HEK293 (cell line): ENCODE results near the gene RBM14.

Experiments used
- CTCF ChIA-PET: fragments of 350-600 bp; formaldehyde crosslinking; extraction: SDS; loops from one replicate; lab custom pipeline; 2021; ENCODE audit warnings: antibody characterized with exemption; lab: Yijun Ruan, JAX
- POLR2A ChIA-PET: fragments of 300-600 bp; formaldehyde crosslinking; extraction: SDS; loops from one replicate; lab custom pipeline; 2020; ENCODE audit warnings: antibody characterized with exemption, inconsistent platforms; lab: Yijun Ruan, JAX
- H3K27ac ChIP-seq: fragments of 200-500 bp; sonication (Bioruptor generic); 2 replicates; pipeline ENCODE4 v1.5.1; 2014; ENCODE audit warnings: low read depth, low read length, control low read depth, inconsistent platforms; ENCODE audit errors: extremely low read depth
- H3K36me3 ChIP-seq, 2 experiments: fragments of 200-500 bp in 1 of 2; sonication (Bioruptor generic) in 1 of 2; 1 replicate in 1 of 2; 2 replicates in 1 of 2; pipeline ENCODE4 v1.5.1; 2014 to 2017; ENCODE audit warnings: inconsistent platforms in 2 of 2, low read length in 2 of 2; ENCODE audit not compliant: control insufficient read depth in 2 of 2, insufficient read depth in 1 of 2
- H3K4me1 ChIP-seq: fragments of 200-500 bp; sonication (Bioruptor generic); 2 replicates; pipeline ENCODE4 v1.5.1; 2014; ENCODE audit warnings: mild to moderate bottlenecking, low read length, inconsistent platforms; ENCODE audit not compliant: control insufficient read depth, insufficient read depth
- H3K4me3 ChIP-seq: 2 replicates; pipeline ENCODE4 v1.5.1; 2011; ENCODE audit warnings: low read depth, mild to moderate bottlenecking, control low read depth, low read length, moderate library complexity
- H3K9me3 ChIP-seq: fragments of 200-500 bp; sonication (Bioruptor generic); 2 replicates; pipeline ENCODE4 v1.5.1; 2014; ENCODE audit warnings: low read depth, low read length, inconsistent platforms; ENCODE audit not compliant: control insufficient read depth, insufficient read depth
- MYNN ChIP-seq: fragments of 450-650 bp; formaldehyde crosslinking; IDR thresholded peaks from 2 replicates; pipeline ENCODE4 v1.5.1; 2016; ENCODE audit warnings: missing biosample characterization, missing genetic modification characterization, borderline replicate concordance
- OVOL3 ChIP-seq: fragments of 450-650 bp; formaldehyde crosslinking; IDR thresholded peaks from 2 replicates; pipeline ENCODE4 v1.5.1; 2016; ENCODE audit warnings: missing biosample characterization, missing genetic modification characterization
- PRDM1 ChIP-seq: fragments of 450-650 bp; formaldehyde crosslinking; IDR thresholded peaks from 2 replicates; pipeline ENCODE4; 2016; ENCODE audit warnings: missing biosample characterization, missing genetic modification characterization
- PRDM6 ChIP-seq: fragments of 450-650 bp; formaldehyde crosslinking; IDR thresholded peaks from 2 replicates; pipeline ENCODE4 v1.5.1; 2017; ENCODE audit warnings: missing biosample characterization, missing genetic modification characterization
- SETDB1 ChIP-seq: IDR thresholded peaks from one replicate; pipeline ENCODE4 v1.6.1; 2017; ENCODE audit warnings: mild to moderate bottlenecking, low read length, moderate library complexity, mixed read lengths; ENCODE audit not compliant: insufficient read length
- ZBTB48 ChIP-seq: fragments of 450-650 bp; formaldehyde crosslinking; IDR thresholded peaks from 2 replicates; pipeline ENCODE4 v1.5.1; 2016; ENCODE audit warnings: missing biosample characterization, missing genetic modification characterization
- ZBTB8A ChIP-seq: fragments of 450-650 bp; formaldehyde crosslinking; IDR thresholded peaks from 2 replicates; pipeline ENCODE4 v1.5.1; 2016; ENCODE audit warnings: missing biosample characterization, missing genetic modification characterization
- ZNF155 ChIP-seq: fragments of 450-650 bp; formaldehyde crosslinking; IDR thresholded peaks from 2 replicates; pipeline ENCODE4 v1.5.1; 2016; ENCODE audit warnings: missing biosample characterization, missing genetic modification characterization
- ZNF302 ChIP-seq: fragments of 450-650 bp; formaldehyde crosslinking; IDR thresholded peaks from 2 replicates; pipeline ENCODE4 v1.5.1; 2016; ENCODE audit warnings: missing biosample characterization, missing genetic modification characterization, low read depth
- ZNF362 ChIP-seq: fragments of 450-650 bp; formaldehyde crosslinking; IDR thresholded peaks from 2 replicates; pipeline ENCODE4 v1.5.1; 2016; ENCODE audit warnings: missing biosample characterization, missing genetic modification characterization
- ZNF391 ChIP-seq: fragments of 450-650 bp; formaldehyde crosslinking; IDR thresholded peaks from 2 replicates; pipeline ENCODE4 v1.5.1; 2016; ENCODE audit warnings: low read depth, missing biosample characterization, missing genetic modification characterization, borderline replicate concordance
- ZNF596 ChIP-seq: fragments of 450-650 bp; IDR thresholded peaks from 2 replicates; pipeline ENCODE4 v1.5.0; 2018; ENCODE audit warnings: missing biosample characterization, mild to moderate bottlenecking, missing genetic modification characterization, moderate library complexity
- ZNF600 ChIP-seq: fragments of 450-650 bp; formaldehyde crosslinking; IDR thresholded peaks from 2 replicates; pipeline ENCODE4 v1.5.1; 2016; ENCODE audit warnings: missing biosample characterization, missing genetic modification characterization
- ZNF645 ChIP-seq: fragments of 450-650 bp; formaldehyde crosslinking; IDR thresholded peaks from 2 replicates; pipeline ENCODE4; 2016; ENCODE audit warnings: missing biosample characterization, missing genetic modification characterization
- ZNF658 ChIP-seq: fragments of 450-650 bp; formaldehyde crosslinking; IDR thresholded peaks from 2 replicates; pipeline ENCODE4; 2016; ENCODE audit warnings: missing biosample characterization, missing genetic modification characterization
- ZNF707 ChIP-seq: fragments of 450-650 bp; formaldehyde crosslinking; IDR thresholded peaks from 2 replicates; pipeline ENCODE4 v1.5.1; 2016; ENCODE audit warnings: missing biosample characterization, missing genetic modification characterization
- ZSCAN23 ChIP-seq: fragments of 450-650 bp; formaldehyde crosslinking; IDR thresholded peaks from 2 replicates; pipeline ENCODE4 v1.5.1; 2016; ENCODE audit warnings: missing biosample characterization, missing genetic modification characterization
- TF ChIP-seq, protein P1 (sequence below): fragments of 450-650 bp; formaldehyde crosslinking; IDR thresholded peaks from 2 replicates; pipeline ENCODE4 v1.5.1; 2016; ENCODE audit warnings: missing biosample characterization, missing genetic modification characterization
- TF ChIP-seq, protein P2 (sequence below): fragments of 450-650 bp; formaldehyde crosslinking; IDR thresholded peaks from 2 replicates; pipeline ENCODE4 v1.5.1; 2016; ENCODE audit warnings: missing biosample characterization, missing genetic modification characterization
- TF ChIP-seq, protein P3 (sequence below): fragments of 450-650 bp; formaldehyde crosslinking; IDR thresholded peaks from 2 replicates; pipeline ENCODE4 v1.5.1; 2017; ENCODE audit warnings: missing biosample characterization, missing genetic modification characterization

The RBM14 gene

GRCh38 chr11:66591175-66591574 is 25.3 kb upstream of the RBM14 start:
- Histone ChIP-seq H3K4me1 (no peaks in the 10 kb centered on the region), H3K4me3 (no peak overlapping the region), H3K36me3 (peaks cover 0 to 8% of the 10 kb centered on the region in 2 experiments; a peak in 2 of 3 replicates), H3K27ac (no peak overlapping the region), H3K9me3 (no peaks in the 10 kb centered on the region)
- CTCF ChIA-PET, result interaction anchor here (1.8 to 4.5 kb wide), 2 partner anchors 11 to 243 kb away, joined by 4 to 49 read pairs; no protein-coding TSS in a partner anchor
- TF ChIP-seq ZBTB48 (no peak), PRDM1 (no peak), ZNF302 (tag by site-specific recombination) (no peak), SETDB1 (no peak), ZNF391 (tag by site-specific recombination) (no peak), MYNN (tag by site-specific recombination) (no peak), ZNF596 (no peak), ZSCAN23 (tag by site-specific recombination) (no peak), ZNF645 (tag by site-specific recombination) (no peak), ZNF658 (tag by site-specific recombination) (no peak), ZNF155 (no peak), ZNF362 (tag by site-specific recombination) (no peak), ZBTB8A (tag by site-specific recombination) (no peak), PRDM6 (tag by site-specific recombination) (no peak), ZNF600 (tag by site-specific recombination) (no peak), OVOL3 (tag by site-specific recombination) (no peak), ZNF707 (no peak)
- TF ChIP-seq, protein P1, sequence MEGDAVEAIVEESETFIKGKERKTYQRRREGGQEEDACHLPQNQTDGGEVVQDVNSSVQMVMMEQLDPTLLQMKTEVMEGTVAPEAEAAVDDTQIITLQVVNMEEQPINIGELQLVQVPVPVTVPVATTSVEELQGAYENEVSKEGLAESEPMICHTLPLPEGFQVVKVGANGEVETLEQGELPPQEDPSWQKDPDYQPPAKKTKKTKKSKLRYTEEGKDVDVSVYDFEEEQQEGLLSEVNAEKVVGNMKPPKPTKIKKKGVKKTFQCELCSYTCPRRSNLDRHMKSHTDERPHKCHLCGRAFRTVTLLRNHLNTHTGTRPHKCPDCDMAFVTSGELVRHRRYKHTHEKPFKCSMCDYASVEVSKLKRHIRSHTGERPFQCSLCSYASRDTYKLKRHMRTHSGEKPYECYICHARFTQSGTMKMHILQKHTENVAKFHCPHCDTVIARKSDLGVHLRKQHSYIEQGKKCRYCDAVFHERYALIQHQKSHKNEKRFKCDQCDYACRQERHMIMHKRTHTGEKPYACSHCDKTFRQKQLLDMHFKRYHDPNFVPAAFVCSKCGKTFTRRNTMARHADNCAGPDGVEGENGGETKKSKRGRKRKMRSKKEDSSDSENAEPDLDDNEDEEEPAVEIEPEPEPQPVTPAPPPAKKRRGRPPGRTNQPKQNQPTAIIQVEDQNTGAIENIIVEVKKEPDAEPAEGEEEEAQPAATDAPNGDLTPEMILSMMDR (tag by site-specific recombination), result no peak
- TF ChIP-seq, protein P2, sequence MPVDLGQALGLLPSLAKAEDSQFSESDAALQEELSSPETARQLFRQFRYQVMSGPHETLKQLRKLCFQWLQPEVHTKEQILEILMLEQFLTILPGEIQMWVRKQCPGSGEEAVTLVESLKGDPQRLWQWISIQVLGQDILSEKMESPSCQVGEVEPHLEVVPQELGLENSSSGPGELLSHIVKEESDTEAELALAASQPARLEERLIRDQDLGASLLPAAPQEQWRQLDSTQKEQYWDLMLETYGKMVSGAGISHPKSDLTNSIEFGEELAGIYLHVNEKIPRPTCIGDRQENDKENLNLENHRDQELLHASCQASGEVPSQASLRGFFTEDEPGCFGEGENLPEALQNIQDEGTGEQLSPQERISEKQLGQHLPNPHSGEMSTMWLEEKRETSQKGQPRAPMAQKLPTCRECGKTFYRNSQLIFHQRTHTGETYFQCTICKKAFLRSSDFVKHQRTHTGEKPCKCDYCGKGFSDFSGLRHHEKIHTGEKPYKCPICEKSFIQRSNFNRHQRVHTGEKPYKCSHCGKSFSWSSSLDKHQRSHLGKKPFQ, result no peak
- TF ChIP-seq, protein P3, sequence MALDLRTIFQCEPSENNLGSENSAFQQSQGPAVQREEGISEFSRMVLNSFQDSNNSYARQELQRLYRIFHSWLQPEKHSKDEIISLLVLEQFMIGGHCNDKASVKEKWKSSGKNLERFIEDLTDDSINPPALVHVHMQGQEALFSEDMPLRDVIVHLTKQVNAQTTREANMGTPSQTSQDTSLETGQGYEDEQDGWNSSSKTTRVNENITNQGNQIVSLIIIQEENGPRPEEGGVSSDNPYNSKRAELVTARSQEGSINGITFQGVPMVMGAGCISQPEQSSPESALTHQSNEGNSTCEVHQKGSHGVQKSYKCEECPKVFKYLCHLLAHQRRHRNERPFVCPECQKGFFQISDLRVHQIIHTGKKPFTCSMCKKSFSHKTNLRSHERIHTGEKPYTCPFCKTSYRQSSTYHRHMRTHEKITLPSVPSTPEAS (tag by site-specific recombination), result no peak
- POLR2A ChIA-PET, result interaction anchor here (3.2 kb wide), 1 partner anchor 26 kb away, joined by 28 read pairs; the partner anchor contains the start of gene RBM14
